Omental fat pad (tissue), 4 donors: Measurements from ENCODE around the gene MYO19. TPM values are rescaled to one million over a fixed set of nuclear protein-coding genes. Genes with fewer than 3 reads are reported as not detected.

ENCODE experiments used
- small RNA-seq: library from RNA; depleted of rRNA; stranded (forward); fragments of <200 nt; gene quantifications from one replicate; pipeline ENCODE3, GENCODE V24; 2016
- total RNA-seq, 4 donors: library from RNA; depleted of rRNA; stranded (reverse); fragments of >200 nt; gene quantifications; one replicate each; pipeline ENCODE4 v1.1.0, GENCODE V29; 2016

The MYO19 gene
- total RNA-seq, 4 donors from 2014 or later, result 25.6 to 103 (median 39.6) TPM

Small RNA genes lying within 50 kb of the gene (small RNA-seq; reads per million reads assigned to genes)
- not detected for gene RNA5SP439

Other genes with a start within 250 kb of the MYO19 start
- gene TBC1D3G, start 211.0 kb downstream of the MYO19 start, total RNA-seq, result 1 to 10 TPM in 1 of 4 donors, not detected in 3; 1.8 TPM
- gene TBC1D3H, start 146.4 kb downstream of the MYO19 start, total RNA-seq, result not detected
- 10 to 100 TPM; 19.8 to 35.2 (median 25.4) TPM for gene ZNHIT3, start 48.2 kb downstream of the MYO19 start, total RNA-seq
- gene PIGW, start 119 bp upstream of the MYO19 start, total RNA-seq, result 10 to 100 TPM in 1 of 4 donors, 1 to 10 TPM in 3; 3.8 to 15.3 (median 7.2) TPM
- gene GGNBP2, start 10.1 kb upstream of the MYO19 start, total RNA-seq, result 10 to 100 TPM; 54.3 to 80.9 (median 63.1) TPM
- 10 to 100 TPM in 2 of 4 donors, 1 to 10 TPM in 2; 5.6 to 19.8 (median 11.1) TPM for gene DHRS11, start 57.0 kb upstream of the MYO19 start, total RNA-seq
- 1 to 10 TPM; 5.3 to 8.2 (median 5.6) TPM for gene MRM1, start 66.7 kb upstream of the MYO19 start, total RNA-seq